Right lung (tissue), 5 donors: ENCODE data around the gene GRIN3B. TPM values are rescaled to one million over a fixed set of nuclear protein-coding genes. Genes with fewer than 3 reads are reported as not detected.

Source experiments
- DNase-seq, 2 donors: peaks; one replicate each; pipeline ENCODE4 v3.0.0-alpha.2; 2013
- polyA plus RNA-seq, 5 donors: library from polyadenylated mRNA; unstranded; fragments of 120-200 nt; gene quantifications; one replicate each; pipeline versions ENCODE4 v1.2.1 to v1.2.3, GENCODE V29; 2013; ENCODE audit warnings: inconsistent platforms in 1 of 5, low replicate concordance in 1 of 5; ENCODE audit not compliant: insufficient read length in 5 of 5, insufficient read depth in 1 of 5

The GRIN3B gene
- polyA plus RNA-seq, 5 donors, result 0.31 to 1.6 (median 0.69) TPM

- DNase-seq, result no peak
Observed at GRCh38 chr19:964761-965694, 35.2 kb upstream of the GRIN3B start.

GRCh38 chr19:966485-967088 lies 33.6 kb upstream of the GRIN3B start:
- DNase-seq, result no peak

- DNase-seq, result no peak
Observed at GRCh38 chr19:970695-971094, 29.5 kb upstream of the GRIN3B start.

- no peak for DNase-seq
Observed at GRCh38 chr19:971795-972194, 28.4 kb upstream of the GRIN3B start.

GRCh38 chr19:972281-972680 lies 27.9 kb upstream of the GRIN3B start:
- no peak for DNase-seq

GRCh38 chr19:973726-974563 lies 26.3 kb upstream of the GRIN3B start:
- no peak for DNase-seq

GRCh38 chr19:974564-975257 lies 25.5 kb upstream of the GRIN3B start:
- DNase-seq, result no peak

GRCh38 chr19:976476-976875 lies 23.7 kb upstream of the GRIN3B start:
- no peak for DNase-seq

- no peak for DNase-seq
Observed at GRCh38 chr19:977058-977464, 23.2 kb upstream of the GRIN3B start.

- no peak for DNase-seq
Observed at GRCh38 chr19:979318-979741, 20.9 kb upstream of the GRIN3B start.

- DNase-seq, result no peak
Observed at GRCh38 chr19:980133-980998, 19.9 kb upstream of the GRIN3B start.

GRCh38 chr19:982567-983170 lies 17.6 kb upstream of the GRIN3B start:
- DNase-seq, result peak; percentile 67 to 71

GRCh38 chr19:984165-984967 lies 15.9 kb upstream of the GRIN3B start, which contains the start of gene WDR18:
WDR18 (plus strand) TSS chr19:984345; CDS start chr19:984354, 9 bp downstream.
- peak; percentile 87 to 88 for DNase-seq

- DNase-seq, result no peak
Observed at GRCh38 chr19:986083-986482, 14.1 kb upstream of the GRIN3B start.

- no peak for DNase-seq
Observed at GRCh38 chr19:988081-988480, 12.1 kb upstream of the GRIN3B start.

- DNase-seq, result no peak
Observed at GRCh38 chr19:988510-988909, 11.7 kb upstream of the GRIN3B start.

- DNase-seq, result no peak
Observed at GRCh38 chr19:989381-990081, 10.7 kb upstream of the GRIN3B start.

- DNase-seq, result no peak
Observed at GRCh38 chr19:990119-990571, 10.1 kb upstream of the GRIN3B start.
